GM10847 (cell line): Measurements from ENCODE around the gene NBPF26.
A peak's percentile ranks its signal among the peaks of the same experiment; 100 is the strongest.
"Not testable (repeated sequence)": the region's sequence is repeated elsewhere in the genome, so short reads cannot be mapped to it uniquely, and the experiment has no call there.

Source experiments
- POLR2A ChIP-seq: IDR thresholded peaks from 2 replicates; pipeline ENCODE4 v1.6.1; 2011; ENCODE audit not compliant: insufficient read length; ENCODE audit errors: extremely low read depth

Gene NBPF26

GRCh38 chr1:120723715-120724402 lies at the start of gene NBPF26:
NBPF26 (plus strand) TSS chr1:120723945.
- not testable (repeated sequence) for TF ChIP-seq POLR2A

- TF ChIP-seq POLR2A, result peak; percentile 92
Observed at GRCh38 chr1:120850537-120851421, 127.0 kb downstream of the NBPF26 start.
